Glutamatergic neuron (in vitro differentiated cells): Measurements from ENCODE around the gene WDTC1. TPM values are rescaled to one million over a fixed set of nuclear protein-coding genes. Genes with fewer than 3 reads are reported as not detected.
"Not testable (repeated sequence)": the region's sequence is repeated elsewhere in the genome, so short reads cannot be mapped to it uniquely, and the experiment has no call there.

Experiments used
- DNase-seq: peaks from one replicate; pipeline ENCODE4 v3.0.0; 2022
- H3K27ac Mint-ChIP-seq: one replicate; pipeline ENCODE4 v1.8.0; 2020; ENCODE audit warnings: mild to moderate bottlenecking, mixed read lengths, inconsistent platforms; ENCODE audit not compliant: unreplicated experiment
- H3K27me3 Mint-ChIP-seq: one replicate; pipeline ENCODE4 v1.8.0; 2020; ENCODE audit warnings: mild to moderate bottlenecking, moderate library complexity, mixed read lengths, inconsistent platforms; ENCODE audit not compliant: unreplicated experiment
- H3K36me3 Mint-ChIP-seq: one replicate; pipeline ENCODE4 v1.8.0; 2020; ENCODE audit warnings: mild to moderate bottlenecking, mixed read lengths, inconsistent platforms; ENCODE audit not compliant: unreplicated experiment
- H3K4me1 Mint-ChIP-seq: one replicate; pipeline ENCODE4 v1.8.0; 2020; ENCODE audit warnings: mild to moderate bottlenecking, low read depth, mixed read lengths, inconsistent platforms; ENCODE audit not compliant: unreplicated experiment
- H3K4me3 Mint-ChIP-seq: one replicate; pipeline ENCODE4 v1.8.0; 2020; ENCODE audit warnings: mild to moderate bottlenecking, mixed read lengths, inconsistent platforms; ENCODE audit not compliant: unreplicated experiment
- H3K9me3 Mint-ChIP-seq: one replicate; pipeline ENCODE4 v1.8.0; 2020; ENCODE audit warnings: mild to moderate bottlenecking, moderate library complexity, mixed read lengths, inconsistent platforms; ENCODE audit not compliant: unreplicated experiment
- long read RNA-seq: library from polyadenylated mRNA; unstranded; transcript quantifications from one replicate; pipeline ENCODE4 v2.0.0, GENCODE V29; 2020; ENCODE audit not compliant: unreplicated experiment
- total RNA-seq: library from RNA; stranded (reverse); fragmentation: NEBNext Ultra II Directional; extraction: Animal tissue kit (Norgen Biotek cat#: 25700); gene quantifications from one replicate; pipeline ENCODE4 v1.2.1, GENCODE V29; 2021; ENCODE audit not compliant: unreplicated experiment
- TF ChIP-seq, protein P1 (sequence below): fragments of 200-600 bp; sonication (generic); IDR thresholded peaks from one replicate; pipeline ENCODE4 v1.5.0; 2021; ENCODE audit not compliant: partially characterized antibody, unreplicated experiment

The WDTC1 gene, protein sequence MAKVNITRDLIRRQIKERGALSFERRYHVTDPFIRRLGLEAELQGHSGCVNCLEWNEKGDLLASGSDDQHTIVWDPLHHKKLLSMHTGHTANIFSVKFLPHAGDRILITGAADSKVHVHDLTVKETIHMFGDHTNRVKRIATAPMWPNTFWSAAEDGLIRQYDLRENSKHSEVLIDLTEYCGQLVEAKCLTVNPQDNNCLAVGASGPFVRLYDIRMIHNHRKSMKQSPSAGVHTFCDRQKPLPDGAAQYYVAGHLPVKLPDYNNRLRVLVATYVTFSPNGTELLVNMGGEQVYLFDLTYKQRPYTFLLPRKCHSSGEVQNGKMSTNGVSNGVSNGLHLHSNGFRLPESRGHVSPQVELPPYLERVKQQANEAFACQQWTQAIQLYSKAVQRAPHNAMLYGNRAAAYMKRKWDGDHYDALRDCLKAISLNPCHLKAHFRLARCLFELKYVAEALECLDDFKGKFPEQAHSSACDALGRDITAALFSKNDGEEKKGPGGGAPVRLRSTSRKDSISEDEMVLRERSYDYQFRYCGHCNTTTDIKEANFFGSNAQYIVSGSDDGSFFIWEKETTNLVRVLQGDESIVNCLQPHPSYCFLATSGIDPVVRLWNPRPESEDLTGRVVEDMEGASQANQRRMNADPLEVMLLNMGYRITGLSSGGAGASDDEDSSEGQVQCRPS
- 49.4 TPM for total RNA-seq
- long read RNA-seq, partial matches to known transcripts, result 0 of 7 reads
- long read RNA-seq, other reads (novel, unspliced or antisense), result 7 of 7 reads

DNA sequence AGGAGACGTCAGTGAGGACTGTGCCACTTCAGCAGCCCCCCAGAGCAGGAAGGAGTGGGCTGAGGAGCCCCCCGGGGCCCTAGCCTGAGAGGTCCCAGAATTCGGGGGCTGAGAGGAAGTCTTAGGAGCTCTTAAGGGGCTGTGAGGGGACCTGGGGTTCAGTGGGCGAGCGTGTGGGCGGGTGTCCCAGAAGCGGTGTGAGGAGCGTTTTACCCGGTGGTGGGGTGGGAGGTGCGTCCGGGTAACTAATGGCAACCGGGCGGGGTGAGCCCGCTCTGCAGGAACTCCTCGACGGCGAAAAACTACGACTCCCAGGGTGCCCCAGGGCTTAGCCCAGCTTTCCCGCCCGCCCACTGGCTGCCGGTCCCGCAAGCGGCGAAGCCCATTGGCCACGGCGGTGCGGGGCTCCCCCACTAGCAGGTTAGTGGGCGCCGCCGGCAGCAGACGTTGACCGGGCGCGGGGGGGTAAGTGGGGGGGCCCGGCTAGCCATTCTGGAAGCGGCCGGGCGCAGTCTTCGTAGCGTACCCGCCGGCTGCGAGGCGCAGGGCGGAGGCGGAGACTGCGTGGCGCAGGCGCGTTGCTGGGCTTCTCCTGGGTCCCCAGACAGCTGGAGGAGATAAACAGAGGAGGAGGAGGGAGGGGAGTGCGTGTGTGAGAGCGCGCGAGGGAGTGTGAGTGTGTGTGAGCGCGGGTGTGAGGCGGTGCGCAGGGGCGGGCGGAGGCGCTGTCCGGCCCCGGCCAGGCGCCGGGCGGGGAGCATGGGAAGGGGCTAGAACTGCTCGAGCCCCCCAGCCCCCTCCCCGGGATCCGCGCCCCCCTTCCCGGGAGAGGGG, at the start of gene WDTC1:
Gene WDTC1, plus strand, starts transcription at position 584 of the 834 bp plus-strand sequence. CDS start 26,423 bp downstream, outside the sequence.
- H3K4me1 Mint-ChIP-seq, result peaks cover 3% of the 10 kb centered on the region
- H3K36me3 Mint-ChIP-seq, result no peaks in the 10 kb centered on the region
- H3K9me3 Mint-ChIP-seq, result peaks cover 7% of the 10 kb centered on the region
- peak; percentile 97 for DNase-seq
- H3K27ac Mint-ChIP-seq, result peak within 1 kb of the TSS; percentile 95
- H3K4me3 Mint-ChIP-seq, result peak within 1 kb of the TSS; percentile 98
- H3K27me3 Mint-ChIP-seq, result peaks cover 10% of the 10 kb centered on the region
- TF ChIP-seq, protein P1, sequence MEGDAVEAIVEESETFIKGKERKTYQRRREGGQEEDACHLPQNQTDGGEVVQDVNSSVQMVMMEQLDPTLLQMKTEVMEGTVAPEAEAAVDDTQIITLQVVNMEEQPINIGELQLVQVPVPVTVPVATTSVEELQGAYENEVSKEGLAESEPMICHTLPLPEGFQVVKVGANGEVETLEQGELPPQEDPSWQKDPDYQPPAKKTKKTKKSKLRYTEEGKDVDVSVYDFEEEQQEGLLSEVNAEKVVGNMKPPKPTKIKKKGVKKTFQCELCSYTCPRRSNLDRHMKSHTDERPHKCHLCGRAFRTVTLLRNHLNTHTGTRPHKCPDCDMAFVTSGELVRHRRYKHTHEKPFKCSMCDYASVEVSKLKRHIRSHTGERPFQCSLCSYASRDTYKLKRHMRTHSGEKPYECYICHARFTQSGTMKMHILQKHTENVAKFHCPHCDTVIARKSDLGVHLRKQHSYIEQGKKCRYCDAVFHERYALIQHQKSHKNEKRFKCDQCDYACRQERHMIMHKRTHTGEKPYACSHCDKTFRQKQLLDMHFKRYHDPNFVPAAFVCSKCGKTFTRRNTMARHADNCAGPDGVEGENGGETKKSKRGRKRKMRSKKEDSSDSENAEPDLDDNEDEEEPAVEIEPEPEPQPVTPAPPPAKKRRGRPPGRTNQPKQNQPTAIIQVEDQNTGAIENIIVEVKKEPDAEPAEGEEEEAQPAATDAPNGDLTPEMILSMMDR, result no peak

DNA sequence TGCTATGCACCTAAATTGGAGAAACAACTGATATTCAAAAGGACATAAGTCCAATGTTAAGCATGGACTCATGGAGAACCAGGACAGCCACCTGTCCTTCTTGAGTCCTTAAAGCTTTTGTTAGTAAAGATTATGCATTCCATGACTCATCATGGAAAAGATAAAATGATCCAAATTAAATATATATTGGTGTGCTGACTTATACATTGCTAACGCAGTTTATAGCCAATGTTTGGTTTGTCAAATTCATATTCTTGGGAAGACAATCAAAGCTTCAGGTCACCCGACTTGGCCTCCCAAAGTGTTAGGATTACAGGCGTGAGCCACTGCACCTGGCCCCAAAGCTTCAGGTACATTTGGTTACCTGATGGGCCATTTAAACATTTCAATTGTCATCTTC, 49.8 kb upstream of the WDTC1 start:
- H3K4me1 Mint-ChIP-seq, H3K4me3 Mint-ChIP-seq, DNase-seq, H3K27me3 Mint-ChIP-seq, H3K27ac Mint-ChIP-seq, H3K9me3 Mint-ChIP-seq, H3K36me3 Mint-ChIP-seq: not testable (repeated sequence)

DNA sequence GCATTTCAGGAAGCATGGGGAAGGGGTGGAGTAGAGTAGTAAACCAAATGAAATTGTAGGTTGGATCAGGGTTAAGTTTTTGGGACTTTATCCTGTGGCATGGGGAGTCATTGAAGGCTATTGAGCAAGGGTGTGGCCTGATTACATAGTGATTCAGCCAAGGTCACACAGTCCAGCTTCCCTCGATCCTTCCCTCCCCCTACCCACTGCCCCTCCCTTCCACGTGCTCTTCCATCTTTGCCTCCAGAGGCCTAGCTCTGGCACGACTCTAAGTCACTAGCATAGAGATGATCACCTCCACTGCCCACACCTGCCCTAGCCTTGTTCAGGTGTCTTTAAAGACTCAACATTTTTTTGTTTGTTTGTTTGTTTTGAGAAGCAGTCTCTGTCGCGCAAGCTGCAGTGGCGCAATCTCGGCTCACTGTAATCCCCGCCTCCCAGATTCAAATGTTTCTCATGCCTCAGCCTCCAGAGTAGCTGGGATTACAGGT, 42.3 kb upstream of the WDTC1 start:
- H3K4me3 Mint-ChIP-seq, result no peak overlapping the region

DNA sequence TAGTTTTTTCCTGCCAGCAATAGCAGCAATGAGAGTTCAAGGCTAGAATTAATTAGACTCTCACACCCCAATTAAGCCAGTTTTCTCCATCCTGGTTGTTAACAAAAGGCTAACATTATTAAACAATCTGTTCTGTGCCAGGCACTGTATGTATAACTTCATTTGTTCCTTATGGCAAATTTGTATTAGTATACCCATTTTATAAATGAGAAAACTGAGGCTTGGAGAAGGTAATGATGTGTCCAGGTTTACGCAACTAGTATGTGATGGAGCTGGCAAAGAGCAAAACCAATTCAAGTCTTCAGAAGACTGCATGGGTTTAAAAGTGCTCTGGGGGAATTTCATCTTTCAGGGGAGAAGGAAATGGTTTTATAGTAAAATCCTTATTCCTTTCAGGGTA, 41.2 kb upstream of the WDTC1 start:
- Mint-ChIP-seq H3K27ac (no peak overlapping the region), H3K36me3 (no peaks in the 10 kb centered on the region), H3K4me3 (no peak overlapping the region), H3K9me3 (no peaks in the 10 kb centered on the region), H3K4me1 (no peaks in the 10 kb centered on the region), H3K27me3 (no peaks in the 10 kb centered on the region)
- no peak for DNase-seq
- TF ChIP-seq, protein P1, result no peak

More for the DNA sequence above, 42.3 kb upstream of the WDTC1 start:
- Mint-ChIP-seq H3K36me3 (no peaks in the 10 kb centered on the region), H3K9me3 (no peaks in the 10 kb centered on the region), H3K27ac (no peak overlapping the region), H3K27me3 (no peaks in the 10 kb centered on the region), H3K4me1 (no peaks in the 10 kb centered on the region)
- TF ChIP-seq, protein P1, result no peak
- DNase-seq, result no peak

DNA sequence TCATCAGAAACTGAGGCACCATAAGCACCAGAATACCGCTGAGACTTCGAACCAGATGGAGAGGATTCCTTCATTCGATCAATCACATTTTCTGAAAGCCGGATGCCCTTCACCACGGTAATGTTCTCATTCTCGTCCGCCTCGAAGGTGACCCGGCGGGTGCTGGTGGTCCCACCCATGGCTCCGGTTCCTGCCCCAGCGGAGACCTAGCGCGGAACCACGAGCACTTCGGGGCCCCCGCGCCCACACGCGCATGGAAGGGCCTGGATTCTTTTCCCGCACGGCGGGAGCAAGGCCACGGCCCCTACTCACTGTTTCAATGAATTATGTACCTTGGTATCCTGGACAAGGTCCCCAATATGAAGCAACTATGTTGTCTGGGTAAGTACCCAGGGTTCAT, 33.1 kb upstream of the WDTC1 start:
- Mint-ChIP-seq H3K27me3 (no peaks in the 10 kb centered on the region), H3K36me3 (no peaks in the 10 kb centered on the region), H3K27ac (no peak overlapping the region), H3K9me3 (no peaks in the 10 kb centered on the region), H3K4me1 (no peaks in the 10 kb centered on the region), H3K4me3 (no peak overlapping the region)
- no peak for DNase-seq
- TF ChIP-seq, protein P1, result no peak
